Measurements from ENCODE around the gene COL27A1. TPM values are rescaled to one million over a fixed set of nuclear protein-coding genes. Genes with fewer than 3 reads are reported as not detected.

COL27A1 gene
- total RNA-seq, 3 donors from 2014 or later = 1.4 to 2.8 (median 1.7) TPM

GRCh38 chr9:114216081-114216480 lies 60.7 kb downstream of the COL27A1 start:
- DNase-seq = no peak
- Mint-ChIP-seq H3K9me3 (no peaks in the 10 kb centered on the region), H3K4me3 (no peak overlapping the region), H3K36me3 (ENCODE audit: insufficient read depth) (no peaks in the 10 kb centered on the region), H3K4me1 (ENCODE audit: low read depth) (no peaks in the 10 kb centered on the region), H3K27me3 (ENCODE audit: low read depth) (no peaks in the 10 kb centered on the region)
- no peak for ATAC-seq

GRCh38 chr9:114216976-114217375 lies 61.6 kb downstream of the COL27A1 start:
- H3K36me3 Mint-ChIP-seq (ENCODE audit: insufficient read depth) = no peaks in the 10 kb centered on the region
- no peaks in the 10 kb centered on the region for H3K4me1 Mint-ChIP-seq (ENCODE audit: low read depth)
- no peaks in the 10 kb centered on the region for H3K27me3 Mint-ChIP-seq (ENCODE audit: low read depth)
- no peaks in the 10 kb centered on the region for H3K9me3 Mint-ChIP-seq
- ATAC-seq = no peak
- H3K4me3 Mint-ChIP-seq = no peak overlapping the region
- DNase-seq = no peak

DNA sequence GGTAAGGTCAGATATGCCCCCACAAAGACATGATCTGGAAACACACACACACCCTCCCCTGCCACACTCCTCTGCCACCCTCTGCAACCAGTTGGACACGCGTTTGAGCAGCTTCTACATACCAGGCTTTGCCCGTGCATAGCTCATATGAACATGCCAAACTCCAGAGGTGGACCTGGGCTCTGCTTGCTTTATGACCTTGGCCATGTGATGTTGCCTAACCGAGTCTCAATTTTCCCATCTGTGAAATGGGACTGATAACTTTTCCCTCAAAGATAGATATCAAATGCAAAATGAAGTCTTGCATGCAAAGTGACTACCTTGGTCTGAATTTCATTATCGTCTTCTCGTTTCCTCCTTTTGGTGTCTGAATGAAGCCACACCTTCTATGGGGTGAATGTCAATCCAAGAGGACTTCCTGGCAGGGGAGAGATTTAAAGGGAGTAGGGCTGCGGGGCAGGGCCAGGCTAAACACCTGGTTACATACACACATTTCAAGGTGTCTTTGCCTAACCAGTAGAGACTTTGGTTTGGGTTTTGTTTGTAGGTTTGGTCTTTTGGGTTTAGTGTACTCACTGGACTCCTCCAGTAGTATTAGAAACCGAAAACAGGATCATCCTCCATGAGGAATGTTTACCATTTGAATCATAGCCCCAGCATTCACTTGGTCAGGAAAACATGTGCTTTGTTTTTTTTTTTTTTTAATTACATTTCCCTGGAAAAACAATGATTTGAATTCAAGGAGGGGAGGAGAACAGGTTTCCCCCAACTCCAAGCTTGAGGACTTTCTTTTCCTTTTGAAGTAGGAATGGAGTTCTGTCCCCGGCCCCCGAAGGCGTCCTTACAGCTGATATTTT lies 63.2 kb downstream of the COL27A1 start:
- H3K4me3 Mint-ChIP-seq = no peak overlapping the region
- no peaks in the 10 kb centered on the region for H3K4me1 Mint-ChIP-seq (ENCODE audit: low read depth)
- DNase-seq (no peak), ATAC-seq (no peak)
- H3K36me3 Mint-ChIP-seq (ENCODE audit: insufficient read depth) = no peaks in the 10 kb centered on the region
- no peaks in the 10 kb centered on the region for H3K27me3 Mint-ChIP-seq (ENCODE audit: low read depth)
- H3K9me3 Mint-ChIP-seq = no peaks in the 10 kb centered on the region

GRCh38 chr9:114220061-114220541 lies 64.8 kb downstream of the COL27A1 start:
- no peak overlapping the region for H3K4me3 Mint-ChIP-seq
- H3K27me3 Mint-ChIP-seq (ENCODE audit: low read depth) = no peaks in the 10 kb centered on the region
- no peaks in the 10 kb centered on the region for H3K36me3 Mint-ChIP-seq (ENCODE audit: insufficient read depth)
- DNase-seq (no peak), ATAC-seq (no peak)
- H3K4me1 Mint-ChIP-seq (ENCODE audit: low read depth) = no peaks in the 10 kb centered on the region
- H3K9me3 Mint-ChIP-seq = no peaks in the 10 kb centered on the region

DNA sequence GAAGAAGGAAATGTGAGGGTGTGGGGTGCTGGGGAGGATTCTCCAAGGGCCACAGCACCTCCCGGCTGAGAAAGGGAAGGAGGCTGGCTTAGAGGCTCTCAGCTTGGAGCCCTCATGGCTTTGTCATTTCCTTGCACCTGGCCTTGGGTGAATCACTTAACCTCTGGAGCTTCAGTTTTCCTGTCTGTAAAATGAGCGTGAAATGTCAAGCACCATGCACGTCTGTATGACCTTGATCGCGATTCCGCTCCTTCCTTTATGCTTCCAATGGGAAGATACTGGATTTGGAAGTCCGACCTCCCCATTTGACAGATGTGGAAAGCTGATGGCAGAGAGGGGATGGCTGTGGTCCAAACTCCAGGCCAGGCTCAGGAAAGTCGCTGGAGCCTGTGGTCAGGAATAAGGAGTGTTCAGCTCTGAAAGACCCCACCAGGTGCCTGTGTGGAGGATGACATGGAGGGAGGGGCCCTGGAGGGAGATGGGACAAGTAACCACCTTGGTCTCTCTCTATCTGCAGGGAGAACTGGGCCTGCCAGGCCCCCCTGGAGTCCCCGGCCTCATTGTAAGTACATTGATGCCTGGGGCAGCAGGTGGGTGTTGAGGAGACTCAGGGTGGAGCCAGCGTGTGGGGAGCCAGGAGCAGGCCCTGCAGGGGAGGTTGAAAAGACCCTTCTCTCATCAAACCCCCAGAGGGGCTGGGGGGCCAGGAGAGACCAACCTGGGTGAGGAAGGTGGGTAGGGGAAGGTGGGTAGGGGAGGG lies 66.5 kb downstream of the COL27A1 start:
- H3K9me3 Mint-ChIP-seq = no peaks in the 10 kb centered on the region
- no peak overlapping the region for H3K4me3 Mint-ChIP-seq

DNA sequence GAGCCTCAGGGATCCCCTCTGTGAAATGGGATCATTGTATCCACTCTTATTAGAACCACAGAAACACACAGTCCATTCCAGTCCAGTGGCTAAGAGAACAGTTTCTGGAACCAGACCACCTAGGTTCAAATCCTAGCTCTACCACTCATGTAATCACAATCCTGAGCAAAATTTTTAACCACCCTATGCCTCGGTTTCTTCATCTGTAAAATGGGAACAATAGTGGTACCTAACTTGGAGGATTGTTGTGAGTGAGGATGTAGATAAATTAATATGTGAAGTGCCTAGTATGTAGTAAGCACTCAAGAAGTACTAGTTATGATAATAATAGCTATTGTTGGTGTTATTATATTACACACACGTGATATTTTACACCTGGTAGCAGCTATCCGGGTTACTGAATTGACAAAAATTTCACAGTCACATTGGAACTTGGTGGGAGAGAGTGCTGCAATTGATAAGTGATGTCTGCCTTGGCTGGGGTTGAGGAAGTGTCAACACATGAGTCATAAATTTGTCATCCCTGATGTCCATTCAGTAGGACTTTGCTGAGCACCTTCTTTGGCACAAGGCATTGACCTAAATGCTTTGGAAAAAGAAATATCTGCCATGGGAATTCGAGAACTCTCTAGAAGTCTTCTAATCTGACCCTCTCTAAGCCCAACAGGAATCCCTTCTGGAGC lies 68.4 kb downstream of the COL27A1 start:
- Mint-ChIP-seq H3K9me3 (no peaks in the 10 kb centered on the region), H3K4me1 (ENCODE audit: low read depth) (no peaks in the 10 kb centered on the region), H3K27me3 (ENCODE audit: low read depth) (peaks cover 2% of the 10 kb centered on the region), H3K36me3 (ENCODE audit: insufficient read depth) (no peaks in the 10 kb centered on the region), H3K4me3 (no peak overlapping the region)
- no peak for ATAC-seq
- DNase-seq = no peak

More for the DNA sequence above, 66.5 kb downstream of the COL27A1 start:
- DNase-seq (no peak), ATAC-seq (no peak)
- Mint-ChIP-seq H3K27me3 (ENCODE audit: low read depth) (no peaks in the 10 kb centered on the region), H3K4me1 (ENCODE audit: low read depth) (no peaks in the 10 kb centered on the region), H3K36me3 (ENCODE audit: insufficient read depth) (no peaks in the 10 kb centered on the region)

- Mint-ChIP-seq H3K9me3 (no peaks in the 10 kb centered on the region), H3K36me3 (ENCODE audit: insufficient read depth) (no peaks in the 10 kb centered on the region), H3K4me3 (no peak overlapping the region), H3K4me1 (ENCODE audit: low read depth) (no peaks in the 10 kb centered on the region), H3K27me3 (ENCODE audit: low read depth) (peaks cover 2% of the 10 kb centered on the region)
- DNase-seq (no peak), ATAC-seq (no peak)
These were observed 68.9 kb downstream of the COL27A1 start for GRCh38 chr9:114224247-114224610.

DNA sequence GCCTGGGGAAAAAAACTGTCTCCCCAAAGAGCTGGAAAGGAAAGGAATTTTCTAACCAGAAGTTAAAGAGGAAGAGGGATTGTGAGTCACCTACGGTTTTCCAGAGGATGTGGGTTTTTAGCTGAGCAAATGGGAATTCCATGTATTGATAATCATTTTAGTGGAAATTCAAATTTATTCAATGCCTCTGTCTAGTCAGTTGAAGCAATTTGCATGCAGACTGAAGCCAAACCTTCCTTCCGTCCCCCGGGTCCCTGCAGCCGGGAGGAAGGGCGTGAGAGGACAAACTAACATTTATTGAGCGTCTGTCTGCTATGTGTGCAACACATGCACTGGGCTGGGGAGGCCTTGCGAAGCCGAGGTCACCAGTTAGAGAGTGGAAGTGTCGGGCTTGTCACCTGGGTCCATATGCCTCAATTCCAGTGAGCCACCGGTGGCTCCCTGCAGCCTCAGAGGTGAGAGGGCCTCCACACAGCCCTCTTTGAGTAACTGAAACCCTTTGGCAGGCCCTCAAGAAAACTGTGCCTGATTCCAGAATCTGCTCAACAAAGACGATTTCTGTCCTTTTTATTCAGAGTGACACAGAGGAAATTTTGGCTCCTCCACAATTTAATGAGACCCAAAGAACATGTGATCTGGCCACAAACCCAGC lies 70.3 kb downstream of the COL27A1 start:
- Mint-ChIP-seq H3K36me3 (ENCODE audit: insufficient read depth) (no peaks in the 10 kb centered on the region), H3K9me3 (no peaks in the 10 kb centered on the region), H3K27me3 (ENCODE audit: low read depth) (peaks cover 2% of the 10 kb centered on the region), H3K4me1 (ENCODE audit: low read depth) (no peaks in the 10 kb centered on the region), H3K4me3 (no peak overlapping the region)
- DNase-seq = no peak
- no peak for ATAC-seq

DNA sequence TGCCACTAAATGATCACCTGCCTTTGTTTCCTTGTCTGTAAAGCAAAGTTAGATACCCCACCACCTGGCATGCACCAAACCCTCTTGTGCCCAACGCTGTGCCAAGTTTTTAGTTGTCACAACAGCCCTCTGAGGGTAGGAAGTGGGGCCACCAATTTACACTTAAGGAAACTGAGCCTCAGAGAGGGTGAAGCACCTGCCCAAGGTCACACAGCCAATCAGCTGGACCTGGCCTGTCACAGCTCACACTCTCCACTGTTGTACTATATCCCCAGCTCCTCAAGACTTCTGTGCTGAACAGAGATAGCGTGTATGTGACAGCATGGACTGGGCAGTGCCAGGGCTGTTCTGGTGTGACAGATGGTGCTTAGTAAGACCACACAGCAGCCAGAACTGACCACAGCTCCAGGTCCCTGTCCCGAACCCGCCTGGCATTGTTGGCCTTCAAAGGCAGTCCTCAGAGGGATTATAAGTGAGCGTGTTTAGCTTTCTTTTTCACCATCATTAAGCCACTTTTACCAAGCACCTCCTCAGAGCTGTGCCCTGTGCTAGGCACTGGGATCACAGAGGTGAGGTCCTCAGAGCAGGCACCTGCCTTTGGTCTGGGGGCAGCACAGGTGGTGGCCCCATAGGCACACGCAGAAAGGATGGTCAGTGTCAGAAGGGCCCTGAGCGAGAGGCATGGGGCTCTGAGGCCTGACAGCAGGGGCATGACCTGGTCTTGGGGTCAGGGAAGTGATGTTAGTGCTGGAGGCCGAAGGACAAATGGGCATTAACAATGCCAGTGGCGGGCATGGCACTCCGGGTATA lies 71.1 kb downstream of the COL27A1 start:
- H3K9me3 Mint-ChIP-seq = no peaks in the 10 kb centered on the region
- no peak overlapping the region for H3K4me3 Mint-ChIP-seq
- H3K4me1 Mint-ChIP-seq (ENCODE audit: low read depth) = no peaks in the 10 kb centered on the region
- DNase-seq = no peak
- H3K27me3 Mint-ChIP-seq (ENCODE audit: low read depth) = peaks cover 2% of the 10 kb centered on the region
- ATAC-seq = no peak
- H3K36me3 Mint-ChIP-seq (ENCODE audit: insufficient read depth) = no peaks in the 10 kb centered on the region

DNA sequence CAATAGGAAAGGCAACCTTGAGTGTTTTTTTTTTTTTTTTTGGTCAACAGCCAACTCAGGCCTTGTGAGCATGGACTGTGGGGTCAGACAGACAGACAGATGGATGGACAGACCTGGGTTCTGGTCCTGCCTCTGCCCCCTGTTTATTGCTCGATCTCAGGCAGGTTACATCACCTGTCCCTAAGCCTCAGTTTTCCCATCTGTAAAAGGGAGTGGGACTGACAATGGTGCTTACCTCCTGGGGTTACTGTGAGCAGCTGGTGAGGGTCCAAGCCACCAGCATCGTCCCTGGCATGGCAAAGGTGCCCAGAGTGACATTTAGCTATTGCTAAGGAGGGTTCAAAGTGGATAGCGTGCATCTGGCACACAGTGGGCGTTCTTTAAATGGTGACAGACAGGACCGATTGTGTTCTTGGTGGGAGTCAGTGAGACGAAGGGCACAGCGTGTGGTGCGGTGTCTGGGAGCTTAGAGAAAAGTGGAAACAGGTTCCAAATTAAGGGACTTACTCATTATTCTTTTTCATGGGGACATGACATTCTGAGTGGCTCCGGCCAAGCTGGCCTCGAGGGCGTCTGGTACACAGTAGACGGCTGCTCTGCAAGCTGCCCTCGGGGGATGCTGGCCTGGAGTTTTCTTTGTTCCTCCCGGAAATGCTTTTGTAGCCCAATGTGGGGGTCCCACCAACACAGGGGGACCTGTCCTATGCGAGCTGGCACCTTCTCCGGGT lies 72.1 kb downstream of the COL27A1 start:
- ATAC-seq (no peak), DNase-seq (no peak)
- Mint-ChIP-seq H3K4me1 (ENCODE audit: low read depth) (no peaks in the 10 kb centered on the region), H3K27me3 (ENCODE audit: low read depth) (peaks cover 2% of the 10 kb centered on the region), H3K36me3 (ENCODE audit: insufficient read depth) (no peaks in the 10 kb centered on the region), H3K9me3 (no peaks in the 10 kb centered on the region), H3K4me3 (no peak overlapping the region)

GRCh38 chr9:114228016-114228808 lies 72.9 kb downstream of the COL27A1 start:
- Mint-ChIP-seq H3K4me3 (no peak overlapping the region), H3K4me1 (ENCODE audit: low read depth) (no peaks in the 10 kb centered on the region), H3K27me3 (ENCODE audit: low read depth) (peaks cover 4% of the 10 kb centered on the region), H3K36me3 (ENCODE audit: insufficient read depth) (no peaks in the 10 kb centered on the region), H3K9me3 (no peaks in the 10 kb centered on the region)
- DNase-seq (no peak), ATAC-seq (no peak)

- peaks cover 7% of the 10 kb centered on the region for H3K27me3 Mint-ChIP-seq (ENCODE audit: low read depth)
- ATAC-seq = no peak
- H3K4me1 Mint-ChIP-seq (ENCODE audit: low read depth) = no peaks in the 10 kb centered on the region
- H3K9me3 Mint-ChIP-seq = no peaks in the 10 kb centered on the region
- H3K4me3 Mint-ChIP-seq = no peak overlapping the region
- DNase-seq = no peak
- H3K36me3 Mint-ChIP-seq (ENCODE audit: insufficient read depth) = no peaks in the 10 kb centered on the region
These were observed 74.0 kb downstream of the COL27A1 start for GRCh38 chr9:114229295-114229694.

All from activated T-cell treated with anti-CD3 and anti-CD28 coated beads, Interleukin-2, amount 50 U/mL, for 4 hours (primary cell).